ENCODE data around the gene TNFAIP8.

The TNFAIP8 gene

DNA sequence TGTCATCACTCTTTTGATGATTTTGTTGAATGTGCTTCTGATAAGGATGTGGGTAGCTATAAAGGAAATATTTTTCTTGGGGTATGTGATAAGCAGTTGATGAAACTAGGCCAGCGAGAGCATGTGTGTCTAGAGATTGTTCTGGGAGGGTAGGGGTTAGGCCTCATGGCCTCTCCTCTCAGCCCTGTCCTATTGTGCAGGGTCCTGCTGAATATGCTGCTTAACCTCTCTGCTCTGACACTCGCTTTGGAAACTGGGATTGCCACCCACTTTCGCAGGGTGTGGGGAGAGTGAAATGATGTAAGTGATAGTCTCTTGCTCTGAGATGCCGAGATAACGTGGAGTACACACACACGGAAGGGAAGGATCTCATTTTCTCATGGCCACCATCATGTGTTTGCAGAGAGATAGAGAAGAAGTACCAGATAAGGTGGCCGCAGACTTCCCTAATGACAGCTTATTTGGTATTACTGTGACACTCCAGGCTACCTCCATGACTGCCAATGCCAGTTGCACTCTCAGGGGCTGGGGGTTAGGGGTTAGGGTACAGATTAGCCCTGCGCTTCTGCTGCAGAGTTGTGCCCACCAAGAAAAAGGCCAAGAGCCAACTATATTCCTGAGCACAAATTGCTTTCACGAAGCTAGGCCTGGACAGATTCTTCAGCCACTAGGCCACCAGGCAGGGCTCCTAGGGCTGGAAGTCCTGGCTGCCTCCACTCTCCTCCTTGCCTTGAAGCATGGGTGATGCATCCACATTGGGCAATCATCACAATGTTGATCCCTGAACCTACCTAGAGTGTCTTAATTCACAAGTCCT, 25.2 kb upstream of the TNFAIP8 start:
- no peak for DNase-seq

DNA sequence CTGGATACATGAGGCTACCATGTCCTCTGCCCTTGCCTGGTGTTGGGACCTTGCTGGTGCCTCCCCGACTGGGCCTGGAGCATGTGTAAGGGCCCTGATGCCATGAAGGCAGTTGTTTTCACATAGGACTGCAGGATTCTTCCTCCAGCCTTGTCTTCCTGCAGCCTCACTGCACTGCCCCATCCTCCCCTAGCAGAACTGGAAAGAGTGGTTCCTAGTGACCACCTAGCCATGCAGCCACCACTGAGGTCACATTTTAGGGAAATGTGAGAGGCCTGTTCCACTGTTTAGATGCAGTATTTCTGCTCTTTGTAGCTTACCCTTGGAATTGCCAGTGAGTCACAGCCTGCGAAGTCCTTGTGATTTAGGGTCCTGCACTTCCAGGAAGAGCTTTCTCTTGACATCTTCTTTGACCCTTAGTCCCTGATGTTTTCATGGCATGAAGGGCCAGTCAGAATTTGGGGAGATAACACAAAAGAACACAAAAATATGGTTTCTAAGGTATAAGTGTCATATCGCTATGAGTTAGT, 24.2 kb upstream of the TNFAIP8 start:
- no peak for DNase-seq

DNA sequence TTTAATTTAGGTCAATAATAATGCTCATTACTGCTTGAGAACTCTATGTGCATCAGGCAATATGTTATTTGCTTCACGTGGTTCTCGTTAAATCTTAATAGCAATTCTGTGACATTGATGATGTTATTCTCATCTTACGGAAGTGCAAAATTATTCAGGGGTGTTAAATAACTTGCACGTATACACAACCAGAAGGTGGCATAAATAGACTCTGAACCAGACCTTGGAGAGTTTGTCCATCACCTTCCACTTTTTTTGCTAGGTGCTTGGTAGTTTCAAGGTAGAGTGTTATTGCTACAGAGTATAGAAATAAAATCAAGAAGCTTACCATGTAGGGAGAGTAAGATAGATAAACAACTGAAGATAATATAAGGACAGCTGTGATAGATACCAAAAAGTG, 23.6 kb upstream of the TNFAIP8 start:
- no peak for DNase-seq

DNA sequence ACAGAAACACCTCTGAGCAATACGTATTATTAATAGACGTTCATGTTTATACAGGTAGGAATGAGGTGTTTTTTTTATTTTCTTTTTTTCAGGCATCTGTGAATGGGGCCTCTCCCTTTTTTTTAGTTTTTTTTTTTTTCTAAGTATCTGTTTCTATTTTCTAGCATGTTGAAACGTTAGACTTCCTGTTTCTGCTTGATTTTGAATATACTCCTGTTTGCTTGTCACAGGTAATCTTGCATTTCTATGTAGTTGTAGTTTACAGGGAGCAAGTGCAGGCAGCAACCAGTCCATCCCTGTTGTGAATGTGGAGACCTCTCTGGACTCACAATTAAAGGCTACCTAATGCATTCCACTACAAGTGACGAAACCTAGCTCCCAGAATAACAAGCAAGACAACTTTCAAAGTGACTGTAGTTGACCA, 22.8 kb upstream of the TNFAIP8 start:
- DNase-seq = no peak

DNA sequence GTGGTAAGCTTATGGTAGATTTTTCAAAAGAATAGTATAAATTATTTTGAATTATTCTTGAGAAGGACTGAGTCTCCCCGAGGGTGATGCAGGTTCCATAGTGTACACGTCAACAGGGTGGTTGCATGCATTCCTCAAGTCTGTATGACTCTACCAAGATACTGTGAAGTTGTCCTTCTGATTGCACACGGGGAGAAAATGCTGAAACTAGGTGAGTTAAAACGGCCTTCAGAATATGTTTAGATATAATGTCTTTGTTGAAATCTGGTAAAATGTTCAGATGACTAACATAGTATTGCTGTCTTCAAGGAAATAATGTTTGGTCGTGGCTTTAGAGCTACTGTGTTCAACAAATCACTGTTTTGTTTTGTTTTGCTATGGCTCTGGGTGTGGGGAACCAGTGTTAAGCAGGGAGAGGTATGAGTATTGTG, 22.4 kb upstream of the TNFAIP8 start:
- DNase-seq = no peak

DNA sequence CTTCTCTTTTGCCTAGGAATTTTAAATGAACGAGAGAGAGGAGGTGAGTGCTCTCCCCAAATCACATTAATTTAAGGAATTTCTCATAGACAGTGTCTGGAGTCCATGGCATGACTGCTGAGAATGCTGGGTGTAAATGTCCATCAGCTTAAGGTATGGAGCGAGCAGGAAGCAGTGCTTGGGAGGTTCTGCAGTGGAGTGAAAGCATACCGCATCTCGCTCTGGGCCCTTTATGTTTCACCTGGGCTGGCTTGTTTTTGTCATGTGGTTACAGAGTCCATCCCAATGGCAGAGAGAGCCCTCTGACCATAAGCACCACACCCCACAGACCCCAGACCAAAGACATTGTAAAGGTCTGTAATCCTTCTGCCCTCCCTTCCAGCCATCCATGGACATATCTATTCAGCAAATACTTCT, 20.6 kb upstream of the TNFAIP8 start:
- no peak for DNase-seq

DNA sequence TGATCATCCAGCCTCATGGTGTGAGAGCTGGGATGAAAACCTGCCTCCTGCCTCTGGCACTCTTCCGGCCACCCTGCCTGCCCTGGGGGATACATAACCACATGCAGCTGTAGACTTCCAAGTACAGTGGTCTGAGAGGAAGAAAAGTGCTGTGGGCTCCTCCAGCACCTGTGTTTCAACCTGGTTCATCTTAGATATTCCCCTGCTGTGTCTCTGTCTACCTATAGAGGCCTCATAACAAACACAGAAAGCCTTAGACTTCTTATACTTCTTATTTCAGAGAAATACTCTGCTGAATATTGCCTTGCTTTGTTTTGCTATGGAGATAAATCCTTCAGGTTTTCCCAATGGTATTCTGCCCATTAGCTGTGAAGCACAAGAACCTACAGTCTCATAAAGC, 19.6 kb upstream of the TNFAIP8 start:
- DNase-seq = no peak

DNA sequence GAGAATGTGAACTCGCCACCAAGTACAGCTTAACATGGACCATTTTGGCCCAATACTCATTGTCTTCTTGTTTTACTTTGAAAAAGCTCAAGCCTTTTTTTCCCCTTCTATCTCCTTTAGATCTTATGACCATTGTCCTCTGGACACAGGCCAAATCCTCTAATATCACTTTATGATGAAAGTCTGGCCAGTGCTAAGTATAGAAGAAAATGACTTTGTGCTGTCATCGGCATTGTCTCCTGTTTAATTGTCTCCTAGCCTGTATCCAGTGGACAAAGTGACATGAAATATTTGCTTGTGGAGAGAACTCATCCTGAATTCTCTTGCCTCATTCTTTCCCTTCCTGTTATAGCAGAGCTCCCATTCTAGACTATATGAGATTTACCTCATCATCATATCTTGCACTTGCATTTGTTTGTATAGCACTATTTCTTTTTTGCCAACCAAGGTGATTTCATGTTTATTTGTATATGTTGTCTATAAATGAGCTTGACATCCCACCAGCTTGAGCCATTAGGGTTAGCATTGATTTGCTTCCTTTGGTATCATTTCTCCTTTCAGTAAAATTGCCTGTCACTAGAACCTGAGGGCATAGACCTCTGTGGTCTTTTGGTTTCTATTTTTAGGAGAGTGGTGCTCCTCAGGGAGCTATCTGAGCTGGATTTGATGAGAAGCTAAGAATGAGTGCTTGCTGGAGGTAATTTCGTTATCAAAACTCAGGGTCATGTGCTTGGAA, 18.8 kb upstream of the TNFAIP8 start:
- no peak for DNase-seq

DNA sequence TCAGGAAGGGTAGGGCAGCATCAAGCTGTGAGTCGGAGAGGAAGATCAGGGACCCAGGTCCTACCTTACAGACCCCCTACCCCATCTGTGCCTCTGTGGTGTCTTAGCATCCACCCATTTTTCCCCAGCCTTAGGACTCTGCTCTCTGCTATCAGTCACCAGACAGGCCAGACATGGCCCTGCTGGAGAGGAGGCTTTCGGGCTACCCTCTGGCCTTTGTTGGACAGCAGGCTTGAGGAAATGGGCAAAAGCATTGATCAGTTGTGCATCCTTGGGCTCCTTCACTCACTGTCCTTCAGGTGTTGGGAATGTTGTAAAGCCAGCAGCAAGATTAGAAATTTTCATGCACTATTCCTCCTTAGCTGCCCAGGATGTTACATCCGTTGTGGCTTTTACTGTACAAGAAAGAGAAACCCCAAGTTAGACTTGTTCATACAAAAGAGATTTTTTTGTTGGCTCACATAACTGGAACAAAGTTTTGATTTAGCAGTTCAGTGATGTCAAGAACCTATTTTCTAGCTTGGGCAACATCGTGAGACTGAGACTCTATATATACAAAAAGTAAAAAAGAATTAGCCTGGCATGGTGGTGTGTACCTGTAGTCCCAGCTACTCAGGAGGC, 17.4 kb upstream of the TNFAIP8 start:
- DNase-seq = no peak

DNA sequence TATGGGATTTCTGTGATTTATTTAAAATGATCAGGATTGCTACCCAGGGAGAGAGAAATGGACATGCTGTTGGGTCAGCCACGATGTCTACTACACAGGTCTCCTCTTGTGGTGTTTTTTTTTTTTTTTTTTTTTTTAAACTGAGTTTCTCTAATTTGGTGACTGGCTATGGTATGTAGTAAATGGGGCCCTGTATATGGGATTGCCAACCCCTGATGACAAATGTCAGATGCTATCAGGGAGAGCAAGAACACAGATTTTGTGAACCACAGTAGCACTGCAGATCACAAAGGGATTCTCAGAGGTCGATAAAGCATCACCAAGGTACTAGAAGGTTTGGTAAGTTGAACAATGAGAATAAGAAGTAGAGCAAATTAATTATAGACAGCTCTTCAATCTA, 16.5 kb upstream of the TNFAIP8 start:
- DNase-seq = no peak

DNA sequence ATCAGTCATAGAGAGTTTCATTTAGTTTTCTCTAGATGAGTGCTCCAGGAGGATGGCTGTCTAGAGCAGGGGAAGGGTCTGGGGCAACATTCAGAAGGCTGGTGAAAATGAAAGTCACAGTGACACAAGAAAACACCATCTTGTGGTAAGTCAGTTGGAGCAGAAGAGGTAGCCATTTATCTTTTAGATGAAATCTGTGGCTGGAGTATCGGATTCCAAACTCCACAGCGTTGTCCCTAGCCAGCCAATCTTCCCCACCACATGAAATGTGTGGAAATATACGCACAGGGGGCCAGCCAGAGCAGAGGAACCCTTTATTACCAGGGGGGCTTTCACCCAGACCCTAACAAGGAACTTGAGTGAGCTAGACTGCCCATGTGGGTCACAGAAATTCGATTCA, 15.9 kb upstream of the TNFAIP8 start:
- DNase-seq = no peak

DNA sequence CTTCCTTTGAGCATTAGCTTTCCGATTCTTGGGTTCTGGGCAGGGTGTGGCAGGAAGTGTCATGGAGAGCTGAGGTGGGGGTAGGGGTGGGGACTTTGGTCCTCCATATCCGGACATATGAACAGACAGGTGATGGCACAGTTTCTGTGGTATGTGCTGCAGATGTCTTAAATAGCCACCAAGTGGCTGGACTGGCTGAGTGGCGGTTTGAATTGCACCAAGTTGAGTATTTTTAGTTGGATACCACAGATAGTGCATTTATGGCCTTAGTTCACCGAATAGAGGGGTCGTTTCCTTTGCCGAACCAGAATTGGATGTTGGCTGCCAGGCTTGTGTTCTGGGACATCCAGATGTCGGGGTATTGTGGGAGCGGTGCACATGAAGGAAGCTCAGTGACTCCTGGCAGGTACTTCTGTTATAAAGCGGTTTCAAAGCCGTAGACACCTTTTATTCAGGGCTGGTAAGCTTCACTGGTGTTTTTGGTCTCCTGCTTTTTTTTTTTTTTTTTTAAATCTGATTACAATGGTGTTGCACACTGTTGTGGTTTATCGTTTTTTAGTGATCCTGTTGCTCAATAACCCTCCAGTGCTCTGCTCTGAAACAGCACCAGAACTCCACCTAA, 15.1 kb upstream of the TNFAIP8 start:
- no peak for DNase-seq

DNA sequence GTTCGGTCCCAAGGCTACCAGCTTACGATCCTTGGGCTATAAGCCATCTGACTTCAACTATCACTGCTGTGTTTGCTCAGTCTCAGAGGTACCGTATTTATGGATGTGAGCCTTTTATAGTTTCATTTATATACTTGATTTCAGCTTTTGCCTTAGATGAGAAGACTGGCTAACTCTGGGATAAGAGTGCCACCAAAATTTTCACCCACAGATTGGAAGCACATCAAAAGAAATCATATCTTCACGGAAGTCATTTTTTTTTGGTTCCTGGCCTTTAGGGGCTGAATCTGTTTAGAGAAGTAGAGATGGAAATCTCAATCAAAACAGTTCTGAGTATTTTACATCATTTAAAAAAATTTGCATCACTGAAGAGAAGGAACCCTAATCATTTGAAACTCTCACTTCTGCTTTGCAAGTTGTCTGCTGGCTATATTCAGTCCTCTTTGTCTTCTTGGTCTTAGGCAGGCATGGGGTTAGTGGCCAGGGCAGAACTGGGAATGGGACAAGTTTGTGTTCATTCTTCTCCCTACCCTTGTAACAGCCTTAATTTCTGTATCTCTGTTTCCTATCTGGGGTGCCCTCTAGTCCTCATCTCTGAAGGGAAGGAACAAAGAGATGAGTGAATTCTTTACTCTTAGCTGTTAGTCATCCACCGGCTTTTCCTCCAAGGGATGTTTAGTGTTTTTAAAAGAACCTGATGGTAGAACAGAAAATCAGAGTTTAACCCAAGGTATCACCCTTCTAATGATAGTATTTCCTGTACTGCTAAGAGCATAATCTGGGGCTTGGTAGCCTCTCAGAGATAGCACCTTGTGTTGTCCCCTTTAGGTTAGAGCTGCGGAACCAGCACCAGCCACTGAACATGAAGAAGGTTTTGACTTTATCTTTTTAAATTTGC, 14.1 kb upstream of the TNFAIP8 start:
- no peak for DNase-seq

DNA sequence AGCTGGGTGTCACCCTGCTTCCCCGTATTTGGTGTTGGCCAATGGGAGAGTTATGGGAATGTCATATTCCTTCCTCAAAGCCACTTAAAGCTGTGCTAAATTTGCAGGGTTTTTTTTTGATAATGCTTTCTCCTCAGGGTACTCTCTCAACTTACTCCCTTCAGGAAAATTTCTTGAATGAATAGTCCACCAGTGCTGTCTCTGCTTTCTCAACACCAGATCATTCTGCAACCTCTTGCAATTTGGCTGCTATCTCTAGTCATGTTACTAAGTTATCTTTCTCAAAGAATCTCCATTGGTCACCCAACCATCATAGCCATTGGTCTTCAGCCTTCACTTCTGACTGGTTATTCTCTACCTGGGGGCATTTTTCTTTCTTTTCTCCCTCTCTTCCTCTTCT, 13.4 kb upstream of the TNFAIP8 start:
- DNase-seq = no peak

DNA sequence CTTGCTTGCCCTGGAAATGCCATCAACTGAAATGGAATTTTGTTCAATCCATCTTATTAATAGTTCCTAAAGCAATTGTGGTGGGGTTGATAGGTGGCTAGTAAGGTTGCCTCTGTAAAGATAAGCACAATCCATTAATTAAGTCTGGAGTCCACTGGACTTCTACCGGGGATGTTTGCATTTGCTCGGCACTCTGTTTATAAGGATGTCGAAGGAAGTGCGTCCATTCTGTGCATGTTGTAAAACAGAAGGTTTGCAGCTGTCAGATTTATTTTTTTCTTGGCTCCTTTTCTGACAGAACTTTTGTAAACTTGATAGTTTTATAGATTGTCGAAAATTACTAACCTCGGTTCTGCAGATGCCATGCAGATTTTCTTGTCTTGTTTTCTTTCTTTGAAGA, 12.8 kb upstream of the TNFAIP8 start:
- no peak for DNase-seq

DNA sequence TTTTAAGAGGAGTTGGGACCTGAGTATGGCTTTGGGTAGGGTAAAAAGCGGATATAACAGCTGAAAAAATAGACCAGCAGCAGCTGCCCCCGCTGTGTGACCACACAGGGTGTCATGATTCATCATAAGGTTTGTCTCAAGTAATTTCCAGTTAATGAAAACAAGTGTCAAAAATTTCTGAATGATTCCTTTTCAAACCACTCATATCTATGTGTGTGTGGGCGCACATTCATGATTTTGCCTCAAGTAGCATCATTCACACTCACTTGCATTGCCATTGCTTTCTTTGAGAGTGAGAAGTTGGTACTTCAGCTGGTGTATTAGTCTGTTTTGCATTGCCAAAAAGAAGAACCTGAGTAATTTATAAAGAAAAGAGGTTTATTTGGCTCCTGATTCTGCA, 12.1 kb upstream of the TNFAIP8 start:
- no peak for DNase-seq

DNA sequence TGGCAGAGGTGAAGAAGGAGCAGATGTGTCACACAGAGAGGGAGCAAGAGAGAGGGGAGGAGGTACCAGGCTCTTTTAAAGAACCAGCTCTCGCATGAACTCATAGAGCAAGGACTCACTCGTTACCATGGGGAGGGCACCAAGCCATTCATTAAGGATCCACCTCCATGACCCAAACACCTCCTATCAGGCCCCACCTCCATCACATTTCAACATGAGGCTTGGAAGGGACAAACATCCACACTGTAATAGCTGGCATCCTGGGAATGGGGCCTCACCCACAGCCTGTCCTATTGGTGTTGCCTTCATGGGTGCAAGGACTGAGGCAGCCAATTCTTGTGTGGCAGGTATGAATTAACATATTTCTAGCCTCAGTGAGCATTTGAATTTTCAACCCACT, 11.6 kb upstream of the TNFAIP8 start:
- DNase-seq = no peak

DNA sequence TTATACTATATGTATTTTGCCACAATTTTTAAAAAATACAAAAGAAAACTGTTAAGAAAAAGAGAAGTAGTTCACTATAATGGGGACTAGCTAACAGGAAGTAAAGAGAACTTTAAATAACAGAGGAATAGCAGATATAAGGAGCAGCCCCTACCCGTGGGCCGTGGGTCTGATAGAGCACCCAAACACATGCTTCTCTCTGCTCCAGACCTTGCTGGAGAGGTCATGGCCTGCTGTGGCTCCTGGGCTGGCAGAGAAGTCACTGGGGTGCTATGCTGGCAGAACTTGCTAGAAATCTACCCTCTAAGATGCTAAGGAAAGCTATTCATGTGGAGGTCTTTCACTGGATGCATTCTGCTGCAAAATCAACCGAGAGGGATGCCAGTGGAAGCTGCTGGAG, 10.0 kb upstream of the TNFAIP8 start:
- no peak for DNase-seq

DNA sequence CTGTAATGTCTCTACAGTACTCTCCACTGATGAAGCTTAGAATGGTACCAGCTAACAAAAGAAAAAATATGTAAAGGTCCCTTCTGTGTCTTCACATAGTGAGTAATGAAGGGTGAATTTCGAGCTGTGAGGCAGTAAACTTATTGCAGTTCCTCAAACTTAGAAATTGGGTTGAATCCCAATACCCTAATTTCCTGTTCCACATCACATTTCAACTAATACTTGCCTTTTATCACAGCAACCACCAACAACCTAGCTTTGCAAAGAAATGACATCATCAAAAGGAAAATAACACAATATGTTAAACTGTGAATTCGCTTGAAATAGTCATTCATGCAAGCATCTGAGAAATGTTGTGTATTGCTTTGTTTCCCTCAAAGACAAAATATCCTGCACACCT, 9.4 kb upstream of the TNFAIP8 start:
- DNase-seq = no peak

DNA sequence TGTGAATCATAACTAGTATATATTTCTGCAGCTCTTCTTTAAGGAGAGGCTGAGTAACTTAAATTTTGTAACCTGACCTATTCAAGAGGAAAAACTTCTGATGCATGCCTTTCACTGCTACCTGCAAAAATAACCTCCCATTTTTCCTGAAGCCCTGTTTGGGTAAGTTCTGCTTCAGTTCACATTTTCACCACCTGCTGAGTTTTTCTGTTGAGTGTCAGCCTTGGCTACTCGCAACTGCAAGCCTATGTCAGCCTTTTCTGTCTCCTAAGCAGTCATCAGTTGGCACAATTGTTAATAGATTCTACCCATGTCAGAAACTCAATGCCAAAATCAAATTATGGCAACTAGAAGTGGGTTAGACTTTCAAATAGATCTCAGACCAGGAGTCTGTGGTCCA, 8.2 kb upstream of the TNFAIP8 start:
- DNase-seq = no peak

DNA sequence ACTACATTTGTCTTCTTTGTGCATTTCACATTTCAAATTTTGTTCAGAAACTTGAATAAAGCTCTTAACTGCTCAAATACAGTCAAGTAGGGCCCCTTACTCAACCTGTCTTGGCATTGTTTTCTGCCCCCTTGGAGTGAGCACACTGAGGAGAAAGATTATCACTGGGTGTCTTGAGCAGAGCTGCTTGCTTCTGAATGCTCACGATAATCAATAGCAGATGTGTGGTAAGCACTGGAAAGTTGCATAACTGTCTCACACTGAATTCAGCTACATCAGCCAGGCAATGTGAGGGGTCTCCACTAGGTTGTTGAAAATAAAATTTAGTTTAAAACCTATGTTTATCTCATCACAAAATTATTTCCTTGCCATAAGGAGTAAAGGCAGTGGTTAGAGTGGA, 7.8 kb upstream of the TNFAIP8 start:
- no peak for DNase-seq

DNA sequence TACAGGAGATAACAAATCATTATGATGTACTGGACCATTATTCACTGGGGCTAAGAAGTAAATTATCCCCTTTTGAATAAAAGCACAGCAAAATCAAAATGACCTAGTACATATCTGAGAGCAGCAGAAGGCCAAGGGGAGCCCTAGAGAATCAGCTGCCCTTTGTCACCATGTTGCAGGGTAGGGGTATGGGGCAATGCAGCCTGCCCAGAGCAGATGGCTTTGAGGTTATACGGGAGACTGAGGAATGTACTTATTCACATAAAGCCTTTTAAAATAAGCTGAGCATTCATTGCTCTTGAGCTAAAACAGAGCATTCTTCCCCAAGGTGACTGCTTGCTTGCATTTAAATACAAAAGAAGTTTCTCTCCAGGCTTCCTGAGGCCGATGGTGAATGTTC, 2.6 kb upstream of the TNFAIP8 start:
- no peak for DNase-seq
